GM19468 (cell line): Measurements from ENCODE around the gene ITGB5.

ENCODE experiments used
- ATAC-seq: cut with Tn5 transposase; IDR thresholded peaks from one replicate; pipeline ENCODE4 v1.9.1; 2021; ENCODE audit warnings: mild to moderate bottlenecking, moderate library complexity, moderate number of reproducible peaks; ENCODE audit not compliant: unreplicated experiment; ENCODE audit errors: extremely low read depth

The ITGB5 gene

GRCh38 chr3:124896824-124897526, 9.8 kb upstream of the ITGB5 start:
- no peak for ATAC-seq

DNA sequence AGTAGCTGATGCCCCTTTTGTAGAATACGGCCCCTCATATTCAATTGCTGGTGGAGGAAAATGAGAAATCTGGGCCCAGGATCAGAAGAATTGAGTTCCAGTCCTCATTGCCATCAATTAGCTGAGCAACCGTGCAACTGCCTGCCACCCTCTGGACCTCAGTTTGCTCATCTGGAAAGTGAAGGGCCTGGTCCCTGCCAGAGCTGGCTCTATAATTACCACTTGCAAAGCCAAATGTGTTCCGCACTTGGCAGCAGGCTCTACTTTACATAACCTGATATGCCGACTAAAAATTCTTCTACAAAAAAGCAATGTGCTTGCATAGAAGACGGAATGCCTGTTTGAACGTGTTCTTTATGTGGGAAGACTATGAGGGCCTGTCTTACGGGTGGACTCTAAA, 8.6 kb upstream of the ITGB5 start:
- no peak for ATAC-seq

- no peak for ATAC-seq
These were observed 6.4 kb upstream of the ITGB5 start for GRCh38 chr3:124893526-124893925.

DNA sequence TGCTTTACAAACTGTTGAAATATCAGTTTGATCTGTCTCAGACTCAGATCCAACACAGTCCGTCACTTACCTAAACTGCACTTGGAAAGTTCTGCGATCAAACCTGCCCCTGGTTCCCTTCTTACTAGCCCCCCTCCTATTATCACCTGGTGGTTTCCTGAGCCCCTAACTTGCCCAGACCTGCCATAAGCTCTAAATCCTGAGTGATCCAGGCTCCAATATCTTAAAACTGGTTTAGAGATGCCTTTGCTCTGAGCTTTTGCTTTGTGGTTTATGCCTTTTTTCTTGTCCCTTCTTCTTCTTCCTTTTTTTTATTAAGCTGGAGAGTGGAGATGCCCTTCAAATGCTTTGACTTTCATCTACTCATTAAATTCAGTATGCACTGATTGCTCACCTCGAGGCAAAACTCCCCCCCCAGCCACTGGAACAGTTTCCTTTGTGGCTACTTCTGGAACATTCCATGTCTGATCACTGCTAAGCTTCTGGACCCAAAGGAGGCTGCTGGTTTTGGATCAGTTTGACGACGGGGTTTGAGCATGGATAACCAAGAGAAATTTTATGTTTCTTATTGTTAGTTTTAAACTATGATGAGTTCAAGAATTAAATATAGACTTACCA, 3.5 kb upstream of the ITGB5 start:
- no peak for ATAC-seq

DNA sequence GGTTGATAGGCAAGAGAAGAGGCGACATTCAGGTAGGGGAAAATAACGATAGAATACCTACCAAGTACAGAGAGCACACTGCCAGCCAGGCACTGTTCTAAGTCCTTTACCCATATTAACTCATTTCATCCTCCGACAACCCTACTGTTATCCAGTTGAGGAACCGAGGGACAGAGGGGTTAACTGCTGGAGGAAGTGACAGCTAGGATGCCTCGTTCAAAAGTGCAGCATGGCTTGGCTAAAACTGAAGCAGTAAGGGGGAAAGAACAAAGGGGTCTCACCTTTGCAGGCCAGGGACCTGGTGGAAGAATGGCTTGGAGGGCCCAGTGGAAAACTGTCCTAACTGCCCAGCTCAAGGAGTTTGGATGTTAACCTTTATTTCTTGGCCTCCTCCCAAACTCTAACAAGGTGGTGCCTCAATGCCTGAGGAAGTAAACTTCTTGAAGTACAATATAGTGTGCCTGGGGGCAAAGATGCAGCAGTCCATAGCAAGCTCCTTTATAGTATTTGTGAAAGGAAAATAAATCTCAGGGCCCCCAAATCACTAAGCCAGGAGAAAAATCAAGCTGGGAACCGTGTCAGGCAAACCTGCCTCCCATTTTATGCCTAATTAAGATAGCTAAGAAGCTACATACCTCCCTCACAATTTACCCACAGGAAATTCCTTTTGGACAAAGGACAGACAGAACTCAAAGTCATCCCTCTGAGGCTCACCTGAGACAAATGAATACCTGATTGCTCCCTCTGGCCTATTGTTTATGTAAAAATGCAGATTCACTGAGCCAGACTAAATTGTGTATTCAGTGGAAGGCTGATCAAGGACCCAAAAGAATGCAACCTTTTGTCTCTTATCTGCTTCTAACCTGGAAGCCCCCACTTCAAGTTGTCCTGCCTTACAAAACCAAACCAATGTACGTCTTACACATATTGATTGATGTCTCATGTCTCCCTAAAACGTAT, 1.6 kb upstream of the ITGB5 start:
- ATAC-seq: no peak

DNA sequence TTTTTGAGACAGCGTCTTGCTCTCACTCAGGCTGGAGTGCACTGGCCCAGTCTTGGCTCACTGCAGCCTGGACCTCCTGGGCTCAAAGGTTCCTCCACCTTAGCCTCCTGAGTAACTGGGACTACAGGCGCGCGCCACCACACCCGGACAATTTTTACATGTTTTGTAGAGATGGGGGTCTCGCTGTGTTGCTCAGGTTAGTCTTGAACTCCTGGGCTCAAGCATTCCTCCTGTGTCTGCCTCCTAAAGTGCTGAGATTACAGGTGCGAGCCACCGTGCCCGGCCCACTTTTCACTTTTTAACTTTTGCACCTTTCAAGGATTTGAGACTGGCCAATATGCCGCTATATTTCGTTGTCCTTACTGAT, 750 bp upstream of the ITGB5 start:
- ATAC-seq: no peak

DNA sequence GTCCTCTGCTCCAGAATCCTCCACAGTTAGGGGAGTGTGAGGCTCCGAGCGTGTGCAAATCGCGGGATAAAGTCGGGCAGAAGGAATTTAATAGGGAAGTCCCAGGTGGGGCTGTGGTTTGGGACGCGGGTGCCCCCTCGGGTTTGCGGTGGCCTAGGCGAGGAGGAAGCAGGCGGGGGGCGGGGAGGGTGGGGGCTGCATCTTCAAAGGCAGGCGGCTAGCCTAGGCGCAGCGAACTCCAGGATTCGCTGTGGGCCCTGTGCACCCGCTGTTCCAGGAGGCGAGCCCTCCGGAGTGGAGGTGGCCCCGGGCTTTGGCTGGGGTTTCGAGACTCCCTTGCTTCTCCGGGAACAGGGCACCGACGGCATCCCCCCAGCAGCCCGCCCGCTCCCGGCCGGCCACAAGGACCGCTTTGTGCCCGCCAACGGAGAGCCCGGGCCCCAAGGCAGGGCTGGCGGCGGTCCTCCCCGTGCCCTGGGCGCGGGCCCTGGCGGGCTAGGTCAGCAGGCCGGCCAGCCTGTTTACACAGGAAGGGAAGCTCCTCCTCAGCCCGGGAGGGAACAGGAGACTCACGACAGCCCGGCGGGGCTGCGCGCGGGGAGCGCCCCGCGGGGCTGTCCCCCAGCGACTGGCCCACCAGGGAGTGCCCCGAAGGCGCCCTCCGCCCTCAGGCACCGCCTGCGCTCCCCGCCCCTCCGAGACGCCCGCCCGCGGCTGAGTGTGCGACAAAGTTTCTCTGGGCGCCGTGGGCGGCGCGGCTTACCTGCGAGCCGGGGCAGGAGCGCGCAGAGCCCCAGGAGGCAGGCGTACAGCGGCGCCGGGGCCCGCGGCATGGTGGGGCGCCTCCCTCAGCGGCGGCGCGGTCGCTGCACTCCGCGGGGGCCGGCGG, 753 bp downstream of the ITGB5 start:
- ATAC-seq: no peak

DNA sequence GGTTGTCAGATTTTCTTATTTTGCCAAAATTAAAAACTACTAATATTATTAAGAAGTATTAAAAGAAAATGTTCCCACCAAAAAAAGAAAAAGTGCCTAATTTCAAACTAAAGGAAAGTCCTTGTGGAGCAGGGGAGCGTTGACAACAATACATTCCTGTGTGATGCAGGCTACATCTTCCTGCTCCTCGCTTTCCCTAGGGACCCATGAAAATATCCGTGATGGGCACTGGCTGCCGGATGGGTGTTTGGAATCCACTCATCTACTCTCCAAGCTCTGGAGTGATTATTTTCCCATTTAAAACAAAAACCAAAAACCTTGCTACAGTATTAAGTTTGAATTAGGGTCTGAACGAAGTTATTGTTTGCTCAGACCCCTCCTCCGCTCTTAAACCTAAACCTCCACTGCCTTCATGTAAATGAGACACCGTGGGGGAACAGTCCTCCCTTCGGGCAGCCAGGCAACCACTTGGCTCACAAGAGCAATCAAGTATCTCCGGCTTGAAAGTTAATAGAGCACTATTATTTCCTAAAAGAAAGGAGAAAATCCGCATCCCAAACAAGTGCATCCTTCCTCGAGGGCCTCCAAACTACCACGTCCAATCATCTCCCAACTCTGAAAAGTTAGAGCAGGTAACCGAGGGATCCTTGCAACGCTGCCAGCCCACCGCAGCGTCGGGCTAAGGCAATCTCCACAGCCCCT, 1.5 kb downstream of the ITGB5 start:
- ATAC-seq: no peak

DNA sequence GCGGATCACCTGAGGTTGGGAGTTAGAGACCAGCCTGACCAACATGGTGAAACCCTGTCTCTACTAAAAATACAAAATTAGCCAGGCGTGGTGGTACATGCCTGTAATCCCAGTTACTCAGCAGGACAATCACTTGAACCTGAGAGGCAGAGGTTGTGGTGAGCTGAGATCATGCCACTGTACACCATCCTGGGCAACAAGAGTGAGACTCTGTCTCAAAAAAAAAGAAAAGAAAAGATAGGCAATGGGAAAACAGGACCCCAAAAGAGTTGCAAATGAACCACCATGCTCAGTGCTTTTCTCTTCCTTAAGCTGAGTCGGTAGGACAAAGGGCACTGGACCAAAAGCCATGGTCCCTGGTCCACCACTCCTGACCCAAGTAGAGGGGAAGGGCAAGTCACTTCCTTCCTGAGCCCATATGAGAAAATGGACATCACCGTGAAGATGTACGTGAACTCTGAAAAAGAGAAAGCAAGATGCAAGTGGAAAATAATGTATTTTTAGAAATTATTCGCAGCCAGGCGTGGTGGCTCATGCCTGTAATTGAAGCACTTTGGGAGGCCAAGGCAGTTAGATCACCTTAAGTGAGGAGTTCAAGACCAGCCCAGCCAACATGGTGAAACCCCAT, 2.6 kb downstream of the ITGB5 start:
- no peak for ATAC-seq

DNA sequence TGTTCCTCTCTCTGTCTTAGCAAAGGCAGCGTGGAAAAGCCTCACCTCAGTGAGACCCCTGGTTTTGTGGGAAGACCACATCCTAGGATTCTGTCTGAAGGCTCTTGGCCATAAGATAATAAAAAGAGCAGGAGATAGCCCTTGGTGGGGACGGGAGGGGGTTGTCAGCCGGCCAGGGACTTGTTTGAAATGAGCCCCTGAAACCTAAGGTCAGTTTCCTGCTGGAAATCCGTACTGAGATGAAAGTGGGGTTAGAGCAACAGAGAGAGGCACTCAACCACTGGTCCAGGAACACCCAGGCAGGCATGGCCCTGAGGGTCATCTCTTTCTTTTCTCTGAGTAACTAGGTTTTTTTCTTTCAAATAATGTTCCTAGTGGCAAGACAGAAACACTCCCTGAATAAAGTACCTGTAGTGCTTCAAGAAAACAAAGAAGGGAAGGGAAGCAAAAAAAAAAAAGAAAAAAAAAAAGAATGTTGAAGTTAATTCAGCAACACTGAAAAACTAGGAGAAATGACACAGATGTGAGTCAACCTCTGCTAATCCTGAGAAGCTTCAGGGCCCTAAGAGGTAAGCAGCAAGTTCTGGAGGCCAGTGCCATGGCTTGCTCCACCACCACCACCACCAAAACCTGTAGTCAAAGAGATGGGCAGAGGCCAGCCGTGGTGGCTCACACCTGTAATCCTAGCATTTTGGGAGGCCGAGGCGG, 3.2 kb downstream of the ITGB5 start:
- no peak for ATAC-seq

- no peak for ATAC-seq
These were observed 4.1 kb downstream of the ITGB5 start for GRCh38 chr3:124882816-124883747.

DNA sequence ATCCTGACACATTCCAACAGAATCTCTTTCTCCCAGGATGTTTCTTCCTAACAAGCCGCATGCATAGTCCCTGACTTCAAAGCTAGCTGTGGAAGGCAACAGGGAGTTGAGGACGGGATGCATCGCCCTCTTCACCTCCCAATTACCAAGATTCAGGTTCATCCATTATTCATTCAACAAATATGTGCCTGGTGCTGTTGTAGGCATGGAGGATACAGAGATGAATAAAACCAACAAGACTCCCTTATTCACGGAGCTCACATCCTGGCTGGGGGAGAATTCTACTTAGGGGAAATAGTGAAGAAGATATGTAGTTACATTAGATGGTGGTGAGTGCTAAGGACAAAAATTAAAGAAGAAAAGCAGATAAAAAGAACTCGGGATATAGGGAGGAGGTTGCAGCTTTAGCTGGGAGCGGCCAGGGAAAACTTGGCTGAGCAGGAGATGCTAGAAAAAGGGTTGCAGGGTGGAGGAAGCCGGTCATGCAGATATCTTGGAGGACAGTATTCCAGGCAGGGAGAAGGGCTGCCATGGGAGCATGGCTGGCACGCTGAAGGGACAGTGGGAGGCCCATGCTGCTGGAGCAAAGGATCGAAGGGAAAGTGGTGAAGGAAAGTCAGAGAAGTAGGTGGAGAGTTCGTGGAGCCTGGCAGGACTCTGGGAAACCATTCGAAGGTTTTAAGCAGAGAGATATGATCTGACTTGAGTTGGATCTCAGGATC, 5.0 kb downstream of the ITGB5 start:
- ATAC-seq: no peak

- ATAC-seq: no peak
These were observed 7.9 kb downstream of the ITGB5 start for GRCh38 chr3:124879337-124879680.

DNA sequence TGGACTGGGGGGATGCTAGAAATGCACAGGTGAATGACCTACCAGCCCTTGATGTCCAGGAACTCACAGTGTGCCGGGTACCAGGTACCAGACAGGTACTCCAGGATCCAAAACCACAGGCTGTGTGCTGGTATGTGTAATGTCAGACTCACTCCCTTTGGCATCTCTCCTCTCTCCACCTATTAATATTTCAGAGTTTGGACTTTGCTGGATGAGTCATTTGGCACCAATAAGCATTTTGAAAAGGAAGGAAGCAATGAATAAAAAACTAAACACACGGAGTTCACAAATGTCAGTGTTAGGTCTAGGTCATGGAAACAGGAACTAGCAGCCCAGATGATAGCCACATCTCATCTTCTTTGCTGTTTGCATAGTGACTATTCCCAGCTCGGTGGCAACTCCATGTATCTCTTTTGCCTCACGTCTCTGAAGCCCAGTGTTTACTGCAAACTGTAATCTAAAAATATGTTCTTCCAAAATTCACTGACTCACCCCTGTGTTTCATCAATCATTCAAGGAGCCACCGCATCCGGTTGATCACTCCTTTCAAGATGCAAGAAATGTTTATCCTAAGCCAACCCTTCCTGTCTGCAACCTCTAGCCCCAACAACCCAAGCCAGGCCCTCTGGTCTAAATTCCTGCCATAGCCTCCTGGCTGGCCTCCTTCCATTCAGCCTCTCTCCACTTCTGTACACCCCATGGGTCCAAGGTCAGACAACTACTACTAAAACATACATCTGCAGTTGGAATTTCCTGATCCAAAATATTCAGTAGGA, 8.4 kb downstream of the ITGB5 start:
- ATAC-seq: no peak

DNA sequence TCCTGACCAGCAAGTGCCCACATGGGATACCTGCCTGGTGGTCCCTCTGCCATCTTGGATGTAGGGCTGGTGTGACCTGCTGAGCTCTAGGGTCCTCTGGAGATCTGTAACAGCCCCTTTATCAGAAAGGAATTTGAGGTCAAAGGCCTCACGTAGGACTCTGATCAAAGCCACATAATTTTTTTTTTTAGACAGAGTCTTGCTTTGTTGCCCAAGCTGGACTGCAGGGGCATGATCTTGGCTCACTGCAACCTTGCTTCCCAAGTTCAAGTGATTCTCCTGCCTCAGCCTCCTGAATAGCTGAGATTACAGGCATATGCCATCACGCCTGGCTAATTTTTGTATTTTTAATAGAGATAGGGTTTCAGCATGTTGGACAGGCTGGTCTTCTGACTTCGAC, 9.5 kb downstream of the ITGB5 start:
- no peak for ATAC-seq

DNA sequence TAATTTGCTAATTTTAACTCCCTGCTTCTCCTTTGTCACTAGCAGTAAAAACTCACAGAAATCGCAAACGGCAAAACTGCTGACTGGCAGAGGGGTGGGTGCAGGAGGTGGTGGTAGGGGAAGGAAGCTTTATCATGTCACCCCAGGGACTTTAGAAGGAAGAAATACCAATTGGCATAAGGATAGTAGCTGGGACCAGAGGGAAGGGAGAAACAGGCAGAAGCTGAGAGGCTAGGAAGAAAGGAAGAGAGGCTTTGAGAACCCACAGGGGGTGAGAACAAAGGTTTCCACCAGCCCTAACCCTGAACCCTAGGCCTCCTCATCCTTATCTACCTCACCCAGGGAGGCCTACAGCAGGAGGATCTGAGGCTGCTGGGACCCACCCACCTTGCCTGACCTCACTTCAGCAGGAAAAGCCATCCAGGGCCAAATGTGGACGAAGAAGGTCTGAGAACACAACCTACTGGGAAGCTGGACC, 10.7 kb downstream of the ITGB5 start:
- no peak for ATAC-seq
